NCI-H460 (cell line): Measurements from ENCODE around the gene TMA7. TPM values are rescaled to one million over a fixed set of nuclear protein-coding genes. Genes with fewer than 3 reads are reported as not detected.

Source experiments
- DNase-seq: peaks from one replicate; pipeline ENCODE4 v3.0.0-alpha.2; 2016; ENCODE audit warnings: low read depth; ENCODE audit errors: extremely low read depth
- total RNA-seq: library from RNA; depleted of rRNA; stranded (reverse); fragments of >200 nt; shearing (Covaris generic); gene quantifications from 2 replicates; pipeline ENCODE4 v1.2.3, GENCODE V29; 2014

TMA7 gene
- total RNA-seq, 1 experiment from 2014 or later = 392 TPM

DNA sequence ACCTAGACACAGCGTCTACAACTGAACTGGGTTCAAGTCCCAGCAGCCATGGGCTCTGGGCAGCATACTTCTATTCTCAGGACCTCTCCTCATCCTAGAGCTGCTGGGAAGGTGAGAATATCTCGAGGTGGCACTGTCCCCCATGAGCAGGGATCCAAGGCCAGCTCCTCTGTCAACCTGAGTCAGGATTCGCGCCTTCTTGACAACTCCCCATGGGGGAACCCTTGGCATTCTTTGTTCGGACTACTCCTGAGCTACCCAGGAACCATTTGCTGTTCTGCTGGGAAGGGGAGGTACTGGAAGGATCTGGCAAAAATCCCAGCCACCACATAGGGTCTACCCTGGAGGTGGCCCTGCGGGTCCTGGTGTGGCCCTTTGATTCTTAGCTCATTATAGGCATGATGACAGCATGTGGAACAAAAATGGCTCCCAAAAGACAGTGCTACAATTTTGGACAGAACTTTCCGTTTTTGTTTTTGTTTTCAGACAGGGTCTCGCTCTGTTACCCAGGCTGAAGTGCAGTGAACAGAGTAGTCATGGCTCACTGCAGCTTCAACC is 32.4 kb upstream of the TMA7 start:
- no peak for DNase-seq

DNA sequence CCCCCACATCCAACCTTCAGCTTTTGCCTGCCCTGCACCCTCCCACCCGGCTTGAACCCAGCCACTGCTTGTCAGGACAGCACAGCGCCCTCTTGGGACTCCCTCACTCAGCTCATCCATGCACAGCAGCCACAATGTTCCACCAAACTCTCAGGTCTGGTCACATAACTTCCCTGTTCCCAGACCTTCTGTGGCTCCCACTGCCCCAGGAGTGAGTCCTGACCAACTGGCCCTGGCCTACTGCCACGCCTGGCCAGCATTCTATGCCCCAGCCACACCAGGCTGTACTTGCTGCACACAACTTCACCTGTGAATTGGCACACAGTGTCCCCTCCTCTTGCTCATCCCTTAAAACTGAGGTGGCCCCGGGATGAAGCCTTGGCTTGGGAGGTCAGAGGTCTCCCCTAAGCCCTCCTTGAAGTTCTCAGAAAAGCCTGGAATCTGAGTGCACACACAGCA is 31.2 kb upstream of the TMA7 start:
- DNase-seq = no peak

DNA sequence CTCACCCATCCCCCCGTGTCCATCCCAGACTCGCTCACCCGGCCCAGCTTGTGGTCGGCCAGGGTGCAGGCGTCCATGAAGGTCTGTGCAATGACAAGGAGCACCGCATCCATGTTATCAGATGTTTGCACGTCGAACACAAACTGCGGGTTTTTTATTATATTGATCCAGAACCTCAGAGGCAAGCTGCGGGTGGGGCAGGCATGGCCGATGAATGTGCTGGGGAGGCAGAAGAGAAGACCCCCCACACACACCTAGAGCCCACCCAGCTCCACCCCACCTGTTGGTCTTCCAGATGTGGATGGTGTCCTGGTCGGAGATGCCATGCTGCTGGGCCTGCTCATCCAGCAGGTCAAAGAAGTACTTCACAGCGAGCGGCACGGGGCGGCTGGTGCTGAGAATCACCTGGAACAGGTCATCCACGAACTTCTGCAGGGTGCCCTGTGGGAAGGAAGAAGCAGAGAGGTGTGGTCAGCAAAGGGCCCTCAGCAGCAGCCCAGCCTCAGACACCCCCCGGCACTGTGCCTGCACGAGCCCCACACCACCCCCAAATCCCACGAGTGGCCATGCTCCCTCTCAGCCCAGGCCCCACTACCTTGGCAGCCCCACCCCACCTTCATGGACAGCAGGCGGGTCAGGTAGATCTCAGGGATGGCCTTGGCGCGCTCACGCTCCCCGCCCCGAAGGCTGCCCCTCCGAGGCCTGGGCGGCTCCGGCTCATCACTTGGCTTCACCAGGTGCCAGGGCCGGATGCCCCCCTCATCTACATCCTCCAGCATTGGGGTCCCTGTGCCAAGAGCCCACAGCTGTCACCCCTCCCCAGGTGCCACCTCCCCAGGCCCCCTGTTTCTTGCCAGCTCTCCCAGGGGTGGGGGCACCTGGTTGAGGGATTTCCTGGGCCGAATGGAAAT is 30.5 kb upstream of the TMA7 start:
- no peak for DNase-seq

GRCh38 chr3:48410205-48411040 is 29.6 kb upstream of the TMA7 start:
- DNase-seq = no peak

- no peak for DNase-seq
Observed at GRCh38 chr3:48411041-48411588, 28.9 kb upstream of the TMA7 start.

DNA sequence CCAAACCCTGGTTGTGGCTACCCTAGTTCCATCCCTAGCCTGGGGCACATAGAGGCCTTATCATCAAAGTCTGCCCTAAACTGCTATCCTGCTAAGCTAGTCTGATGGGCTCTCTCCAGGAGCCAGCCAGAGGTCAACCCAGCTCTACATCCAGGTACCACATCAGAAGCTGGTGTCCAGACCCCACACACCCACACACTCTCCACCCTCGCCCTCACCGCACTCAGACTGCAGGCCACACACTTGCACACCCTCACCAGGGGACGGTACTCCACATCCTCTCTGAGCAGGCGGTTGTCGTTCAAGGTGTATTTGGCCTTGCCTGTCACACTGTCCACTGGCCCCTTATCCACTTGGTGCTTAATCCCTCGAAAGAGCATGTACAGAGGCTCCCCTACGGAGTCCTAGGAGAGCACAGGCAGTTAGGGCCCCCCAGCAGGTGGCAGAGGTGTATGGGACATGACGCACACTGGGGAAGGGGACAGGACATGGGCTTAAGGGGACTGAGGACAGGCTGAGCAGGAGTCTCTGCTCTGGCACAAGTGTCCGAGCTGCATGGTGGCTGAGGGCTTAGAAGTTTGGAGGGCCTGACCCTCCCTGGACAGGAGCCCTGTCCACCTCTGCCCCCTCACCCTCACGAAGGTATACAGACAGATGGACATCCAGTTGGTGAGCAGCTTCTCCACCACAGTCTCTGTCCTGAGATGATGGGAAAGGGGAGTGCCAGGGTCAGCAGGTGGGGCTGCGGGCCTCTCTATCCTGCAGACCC is 28.3 kb upstream of the TMA7 start:
- no peak for DNase-seq

- no peak for DNase-seq
Observed at GRCh38 chr3:48412375-48413001, 27.6 kb upstream of the TMA7 start.

DNA sequence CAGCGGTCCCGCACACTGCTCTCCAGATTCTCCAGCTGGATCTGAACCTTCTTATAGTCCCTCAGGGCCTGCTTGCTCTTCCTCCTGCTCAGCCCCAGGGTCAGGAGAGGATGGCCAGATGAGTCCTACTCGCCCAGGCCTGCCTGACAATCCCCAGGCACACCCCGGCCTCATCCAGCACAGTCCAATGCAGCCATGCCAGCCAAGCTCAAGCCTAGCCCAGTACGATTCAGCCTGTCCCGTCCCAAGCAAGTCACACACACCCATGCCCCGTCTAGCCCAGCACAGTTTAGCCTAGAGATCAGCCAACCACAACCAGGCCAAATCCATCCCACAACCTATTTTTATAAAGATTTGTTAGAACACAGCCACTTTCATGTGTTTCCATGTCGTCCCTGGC is 27.0 kb upstream of the TMA7 start:
- DNase-seq = no peak

DNA sequence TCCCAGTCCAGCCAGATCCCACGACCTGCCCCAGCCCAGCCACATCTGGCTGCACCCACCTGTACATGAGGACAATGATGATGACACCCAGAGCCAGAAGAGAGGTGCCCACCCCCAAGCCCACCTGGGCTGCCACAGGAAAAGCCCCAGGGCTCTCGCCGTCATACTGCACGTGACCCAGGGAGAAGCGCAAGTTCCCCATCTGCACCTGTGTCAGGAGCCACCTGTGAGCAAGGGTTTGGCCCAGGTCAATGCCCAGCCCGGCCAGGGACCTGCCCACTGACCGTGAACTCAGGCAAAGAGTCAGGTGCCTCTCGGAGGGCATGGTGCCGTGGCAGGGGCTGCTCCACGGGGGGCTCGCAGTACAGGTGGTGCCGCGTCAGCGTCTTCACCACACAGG is 26.4 kb upstream of the TMA7 start:
- DNase-seq = no peak

DNA sequence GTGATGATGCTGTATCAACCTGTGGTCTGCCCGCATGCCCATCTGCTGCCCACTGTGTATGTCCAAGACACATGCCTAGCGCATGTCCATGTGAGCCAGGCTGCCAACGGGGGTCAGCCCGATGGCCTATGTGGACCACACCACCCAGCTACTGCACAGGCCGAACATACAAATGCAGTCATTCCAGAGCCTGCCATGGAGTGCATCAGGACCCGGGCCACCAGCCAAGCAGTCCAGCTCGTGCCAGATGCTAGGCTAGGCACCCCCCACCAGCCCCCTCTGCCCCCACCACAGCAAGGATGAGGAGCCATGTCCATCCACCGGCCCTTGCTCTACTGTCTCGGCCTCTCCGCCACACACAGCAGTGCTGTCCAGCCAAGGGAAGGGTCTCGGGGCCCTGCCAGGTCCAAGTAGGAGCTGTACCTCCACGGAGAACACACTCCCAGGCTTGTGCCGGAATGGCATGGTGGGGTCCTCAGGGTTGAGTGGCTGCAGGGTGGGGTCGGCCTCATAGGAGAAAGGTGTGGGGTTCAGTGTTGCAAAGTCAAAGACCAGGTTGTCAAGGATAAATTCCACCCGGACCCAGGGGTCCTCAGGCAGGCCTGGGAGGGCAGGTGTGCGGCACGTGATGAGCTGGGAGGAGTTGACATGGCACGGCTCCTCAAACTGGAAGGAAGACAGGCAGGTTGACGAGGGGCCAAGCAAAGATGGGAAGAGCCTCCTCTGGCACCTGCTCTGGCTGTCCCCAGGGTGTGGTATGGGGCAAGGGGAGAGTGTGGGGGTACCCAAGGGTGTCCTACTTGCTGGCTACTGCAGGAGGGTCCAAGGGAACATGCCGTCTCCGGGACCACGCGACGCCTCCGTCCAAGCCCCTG is 25.4 kb upstream of the TMA7 start:
- no peak for DNase-seq

GRCh38 chr3:48415251-48415953 is 24.7 kb upstream of the TMA7 start:
- DNase-seq = no peak

GRCh38 chr3:48416091-48416505 is 24.0 kb upstream of the TMA7 start:
- DNase-seq = no peak

GRCh38 chr3:48416546-48416945 is 23.5 kb upstream of the TMA7 start:
- DNase-seq = no peak

GRCh38 chr3:48417529-48418108 is 22.4 kb upstream of the TMA7 start:
- DNase-seq = no peak

DNA sequence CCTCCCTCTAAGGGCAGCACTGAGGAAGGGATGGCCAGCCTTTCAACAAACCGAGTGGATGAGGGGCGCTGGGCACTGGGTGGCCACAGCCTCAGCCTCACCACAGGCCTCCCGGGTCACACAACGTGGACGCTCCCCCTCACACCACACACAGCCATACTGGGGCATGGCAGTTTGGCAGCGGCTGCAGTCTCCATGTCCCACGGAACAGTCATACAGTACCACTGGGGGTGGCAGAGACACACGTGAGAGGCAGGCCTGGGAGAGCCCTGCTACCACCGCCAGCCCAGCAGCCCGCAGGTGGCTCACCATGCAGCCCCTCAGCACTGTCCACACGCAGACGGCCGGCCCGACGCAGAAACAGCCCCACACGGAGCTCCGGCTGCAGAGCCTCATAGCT is 21.9 kb upstream of the TMA7 start:
- DNase-seq = no peak

DNA sequence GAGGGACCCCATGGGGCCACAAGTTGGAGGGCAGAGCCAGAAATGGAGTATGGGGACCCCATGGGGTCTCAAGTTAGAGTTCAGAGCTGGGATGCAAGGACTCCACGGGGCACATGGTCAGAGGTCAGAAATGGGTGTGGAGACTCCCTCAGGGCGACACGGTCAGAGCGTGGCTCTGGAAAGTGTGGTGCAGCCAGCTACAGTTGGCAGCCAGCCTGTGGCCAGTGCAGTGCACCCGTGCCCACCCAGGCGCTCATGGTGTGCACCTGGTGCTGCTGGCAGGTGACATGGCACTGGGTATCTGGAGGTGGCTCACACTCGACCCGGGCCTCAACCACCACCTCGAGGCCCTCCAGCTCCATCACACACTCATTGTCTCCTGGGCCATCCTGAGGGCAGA is 21.4 kb upstream of the TMA7 start:
- DNase-seq = no peak

DNA sequence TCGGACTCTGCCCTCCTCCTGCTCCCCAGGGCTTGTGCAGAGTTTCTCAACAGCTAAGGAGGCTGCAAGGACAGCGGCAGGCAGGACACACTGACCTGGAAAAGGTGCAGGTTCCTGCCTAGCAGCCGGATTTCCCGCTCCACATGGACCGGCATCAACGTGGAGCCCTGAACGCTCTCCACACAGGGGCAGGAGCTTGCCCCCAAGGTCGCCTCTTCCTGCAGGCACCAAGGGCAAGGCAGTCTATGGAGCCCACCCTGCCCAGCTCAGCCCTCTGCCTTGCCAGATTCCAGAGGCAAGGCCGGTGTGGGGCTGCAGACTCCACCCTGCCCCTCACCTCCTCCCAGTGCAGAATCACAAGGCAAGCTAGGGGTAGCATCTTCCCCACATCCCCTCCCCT is 20.9 kb upstream of the TMA7 start:
- no peak for DNase-seq

GRCh38 chr3:48419597-48419996 is 20.5 kb upstream of the TMA7 start:
- no peak for DNase-seq
